ENCODE data around the gene C6orf118. TPM values are rescaled to one million over a fixed set of nuclear protein-coding genes. Genes with fewer than 3 reads are reported as not detected.

The C6orf118 gene
- total RNA-seq, 1 donor from 2014 or later, result not detected

DNA sequence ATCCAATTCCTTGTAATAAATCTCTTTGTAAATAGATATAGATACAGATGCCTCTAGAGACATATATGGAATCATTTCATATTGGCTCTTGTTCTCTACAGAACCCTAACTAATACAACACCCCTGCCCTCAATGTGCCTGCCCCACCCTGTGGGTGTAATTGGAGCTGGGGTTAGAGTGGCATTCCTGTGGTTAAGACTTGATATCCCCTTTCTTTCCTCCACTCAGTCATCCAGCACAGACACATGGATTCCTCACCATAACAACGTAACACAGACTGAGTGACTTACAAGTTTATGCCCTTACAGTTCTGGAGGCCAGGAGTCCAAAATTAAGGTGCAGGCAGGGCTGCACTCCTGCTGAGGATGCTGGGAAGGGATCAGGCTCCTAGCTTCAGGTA is 42.8 kb downstream of the C6orf118 start:
- Histone ChIP-seq H3K9me3 (no peaks in the 10 kb centered on the region), H3K4me1 (no peaks in the 10 kb centered on the region), H3K4me3 (no peak overlapping the region), H3K27me3 (no peaks in the 10 kb centered on the region), H3K36me3 (no peaks in the 10 kb centered on the region), H3K27ac (no peak overlapping the region)
- ATAC-seq, result no peak
- DNase-seq, result no peak
- TF ChIP-seq, protein P1, sequence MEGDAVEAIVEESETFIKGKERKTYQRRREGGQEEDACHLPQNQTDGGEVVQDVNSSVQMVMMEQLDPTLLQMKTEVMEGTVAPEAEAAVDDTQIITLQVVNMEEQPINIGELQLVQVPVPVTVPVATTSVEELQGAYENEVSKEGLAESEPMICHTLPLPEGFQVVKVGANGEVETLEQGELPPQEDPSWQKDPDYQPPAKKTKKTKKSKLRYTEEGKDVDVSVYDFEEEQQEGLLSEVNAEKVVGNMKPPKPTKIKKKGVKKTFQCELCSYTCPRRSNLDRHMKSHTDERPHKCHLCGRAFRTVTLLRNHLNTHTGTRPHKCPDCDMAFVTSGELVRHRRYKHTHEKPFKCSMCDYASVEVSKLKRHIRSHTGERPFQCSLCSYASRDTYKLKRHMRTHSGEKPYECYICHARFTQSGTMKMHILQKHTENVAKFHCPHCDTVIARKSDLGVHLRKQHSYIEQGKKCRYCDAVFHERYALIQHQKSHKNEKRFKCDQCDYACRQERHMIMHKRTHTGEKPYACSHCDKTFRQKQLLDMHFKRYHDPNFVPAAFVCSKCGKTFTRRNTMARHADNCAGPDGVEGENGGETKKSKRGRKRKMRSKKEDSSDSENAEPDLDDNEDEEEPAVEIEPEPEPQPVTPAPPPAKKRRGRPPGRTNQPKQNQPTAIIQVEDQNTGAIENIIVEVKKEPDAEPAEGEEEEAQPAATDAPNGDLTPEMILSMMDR (IDR thresholded peaks at IDR 0.05), result no peak
- intact Hi-C loops (cut with DNase I), result no loop called here

DNA sequence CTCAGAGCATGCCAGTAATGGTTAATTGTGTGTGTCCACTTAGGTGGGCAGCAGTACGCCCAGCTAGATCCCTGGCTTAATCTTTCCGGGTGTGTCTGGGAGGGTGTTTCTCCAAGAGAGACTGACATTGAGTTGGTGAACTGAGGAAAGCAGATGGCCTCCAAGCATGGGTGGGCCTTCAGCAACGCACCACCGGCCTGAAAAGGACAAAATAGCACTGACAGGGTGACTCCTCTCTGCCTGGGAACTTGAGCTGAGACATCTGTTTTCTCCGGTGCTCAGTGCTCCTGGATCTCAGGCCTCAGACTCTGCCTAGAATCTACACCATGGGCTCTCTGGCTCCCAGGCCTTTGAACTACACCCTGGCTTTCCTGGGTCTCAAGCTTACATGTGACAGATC is 43.2 kb downstream of the C6orf118 start:
- intact Hi-C loops (cut with DNase I), result no loop called here
- Histone ChIP-seq H3K27ac (no peak overlapping the region), H3K4me3 (no peak overlapping the region), H3K36me3 (no peaks in the 10 kb centered on the region), H3K27me3 (no peaks in the 10 kb centered on the region), H3K4me1 (no peaks in the 10 kb centered on the region), H3K9me3 (no peaks in the 10 kb centered on the region)
- no peak for ATAC-seq
- DNase-seq, result no peak
- TF ChIP-seq, protein P1 (IDR thresholded peaks at IDR 0.05), result no peak

DNA sequence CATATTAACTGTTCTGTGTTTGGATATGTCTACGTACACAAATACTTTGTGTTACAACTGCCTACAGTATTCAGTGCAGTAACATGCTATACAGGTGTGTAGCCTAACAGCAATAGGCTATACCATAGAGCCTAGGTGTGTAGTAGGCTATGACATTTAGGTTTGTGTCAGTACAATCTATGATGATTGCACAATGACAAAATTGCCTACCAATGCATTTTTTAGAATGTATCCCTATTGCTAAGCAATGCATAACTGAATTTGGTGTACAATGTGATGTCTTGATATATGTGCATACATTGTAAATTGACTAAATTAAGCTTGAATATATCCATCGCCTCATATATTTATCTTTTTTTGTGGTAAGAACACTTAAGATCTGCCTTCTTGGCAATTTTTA is 48.9 kb downstream of the C6orf118 start:
- DNase-seq (no peak), ATAC-seq (no peak)
- no peak overlapping the region for H3K4me3 ChIP-seq
- no peaks in the 10 kb centered on the region for H3K4me1 ChIP-seq
- TF ChIP-seq, protein P1 (IDR thresholded peaks at IDR 0.05), result no peak
- H3K9me3 ChIP-seq, result no peaks in the 10 kb centered on the region
- H3K36me3 ChIP-seq, result no peaks in the 10 kb centered on the region
- H3K27ac ChIP-seq, result no peak overlapping the region
- H3K27me3 ChIP-seq, result no peaks in the 10 kb centered on the region
- intact Hi-C loops (cut with DNase I), result no loop called here

DNA sequence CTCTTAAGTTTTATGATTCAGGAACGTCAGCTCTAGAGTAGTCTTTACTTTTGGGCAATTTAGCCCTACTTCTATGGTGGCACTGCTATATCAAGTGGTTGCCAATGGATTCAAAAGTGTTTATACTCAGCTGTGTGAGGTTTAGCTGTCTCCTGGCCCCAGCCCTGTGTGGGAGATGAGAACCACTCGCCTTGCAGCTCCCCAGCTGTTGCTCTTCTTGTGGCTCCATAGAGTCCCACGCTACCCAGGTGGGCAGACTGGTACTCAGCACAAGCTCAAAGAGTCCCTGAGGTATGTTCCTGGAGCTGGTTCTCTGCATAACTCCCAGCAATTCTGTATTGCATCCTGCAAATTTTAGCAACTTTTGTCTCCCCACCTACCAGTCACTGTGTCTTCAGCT is 59.6 kb downstream of the C6orf118 start:
- ATAC-seq (no peak), DNase-seq (no peak)
- no peaks in the 10 kb centered on the region for H3K9me3 ChIP-seq
- intact Hi-C loops (cut with DNase I), result no loop called here
- H3K4me3 ChIP-seq, result no peak overlapping the region
- H3K27me3 ChIP-seq, result no peaks in the 10 kb centered on the region
- H3K4me1 ChIP-seq, result no peaks in the 10 kb centered on the region
- H3K36me3 ChIP-seq, result no peaks in the 10 kb centered on the region
- TF ChIP-seq, protein P1 (IDR thresholded peaks at IDR 0.05), result no peak
- no peak overlapping the region for H3K27ac ChIP-seq

DNA sequence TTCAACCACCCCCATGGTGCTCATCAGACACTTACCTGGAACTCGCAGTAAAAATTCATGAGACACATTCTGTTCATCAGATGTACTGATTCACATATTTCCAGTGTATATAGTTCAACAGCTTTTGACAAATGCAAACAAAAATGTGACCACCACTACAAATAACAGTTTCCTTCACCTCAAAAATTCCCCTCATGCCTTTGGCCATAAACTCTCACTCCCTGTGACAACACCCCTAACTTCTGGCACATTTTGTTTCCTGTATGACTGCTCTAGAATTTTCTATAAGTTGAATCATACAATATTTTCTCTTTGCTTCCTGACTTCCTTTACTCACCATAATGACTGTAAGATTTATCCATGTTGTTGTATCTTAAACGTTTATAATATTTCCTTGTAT is 63.7 kb downstream of the C6orf118 start:
- no peak for DNase-seq
- H3K27me3 ChIP-seq, result no peaks in the 10 kb centered on the region
- intact Hi-C loops (cut with DNase I), result no loop called here
- no peaks in the 10 kb centered on the region for H3K9me3 ChIP-seq
- no peaks in the 10 kb centered on the region for H3K4me1 ChIP-seq
- TF ChIP-seq, protein P1 (IDR thresholded peaks at IDR 0.05), result no peak
- no peak for ATAC-seq
- no peak overlapping the region for H3K4me3 ChIP-seq
- H3K36me3 ChIP-seq, result no peaks in the 10 kb centered on the region
- no peak overlapping the region for H3K27ac ChIP-seq

DNA sequence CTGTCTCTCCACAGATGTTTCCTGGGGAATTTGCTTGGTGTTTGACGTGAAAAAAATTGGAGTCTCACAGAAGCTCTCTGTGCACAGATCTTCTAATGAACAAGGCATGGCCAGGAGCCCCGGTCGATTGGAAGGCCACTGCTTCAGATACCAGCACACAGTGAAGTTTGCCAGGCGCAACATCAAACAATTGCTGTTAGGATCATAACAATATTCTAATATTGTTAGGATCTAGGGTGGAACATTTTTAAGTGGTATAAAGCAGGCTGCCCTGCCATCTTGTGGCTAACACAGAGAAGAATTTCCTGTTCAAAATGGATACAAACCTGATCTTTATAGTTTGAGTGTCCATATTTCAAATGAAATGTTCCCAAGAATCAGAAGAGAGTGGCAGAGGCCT is 64.1 kb downstream of the C6orf118 start:
- Histone ChIP-seq H3K9me3 (no peaks in the 10 kb centered on the region), H3K4me3 (no peak overlapping the region), H3K36me3 (no peaks in the 10 kb centered on the region), H3K27ac (no peak overlapping the region), H3K4me1 (no peaks in the 10 kb centered on the region), H3K27me3 (no peaks in the 10 kb centered on the region)
- DNase-seq (no peak), ATAC-seq (no peak)
- intact Hi-C loops (cut with DNase I), result no loop called here
- TF ChIP-seq, protein P1 (IDR thresholded peaks at IDR 0.05), result peak; percentile 22

Data from upper lobe of right lung (tissue), 1 donor.